ENCODE data around the gene LRP5. TPM values are rescaled to one million over a fixed set of nuclear protein-coding genes. Genes with fewer than 3 reads are reported as not detected.
A peak's percentile ranks its signal among the peaks of the same experiment; 100 is the strongest.

The LRP5 gene
- total RNA-seq, 1 experiment from 2014 or later, result 129 TPM

- Histone ChIP-seq H3K9me2 (ENCODE audit: insufficient read depth) (no peaks in the 10 kb centered on the region), H3K36me3 (ENCODE audit: low read depth) (no peaks in the 10 kb centered on the region), H4K20me1 (ENCODE audit: insufficient read depth) (no peaks in the 10 kb centered on the region), H3K9me3 (ENCODE audit: insufficient read depth, low read depth) (peaks cover 5% of the 10 kb centered on the region), H3F3A (ENCODE audit: insufficient read depth, low read depth) (peaks cover 19% of the 10 kb centered on the region), H2AFZ (no peak overlapping the region), H3K4me2 (0 out of 2 replicates have a peak overlapping the region, but pooled peaks have one; percentile 22), H3K4me3 (no peak overlapping the region), H3K27ac (peak overlapping the region; percentile 40), H3K4me1 (replicated peaks; ENCODE audit: insufficient read depth) (peaks cover 19% of the 10 kb centered on the region), H3K79me2 (ENCODE audit: low read depth) (no peaks in the 10 kb centered on the region), H3K27me3 (ENCODE audit: insufficient read depth, low read depth) (no peaks in the 10 kb centered on the region)
- intact Hi-C loops (cut with micrococcal nuclease; ENCODE audit: unreplicated experiment), result loop anchor here (2.0 to 5.0 kb wide), 2 partner anchors 39 to 78 kb away; no protein-coding TSS in a partner anchor
- CTCF ChIA-PET, result interaction anchor here (0.6 kb wide), 1 partner anchor 39 kb away, joined by 3 read pairs; no protein-coding TSS in a partner anchor
- TF ChIP-seq EZH2 (IDR thresholded peaks at IDR 0.05; ENCODE audit: low read depth) (no peak), CTCF (conservative IDR thresholded peaks at IDR 0.05) (no peak)
- BruUV-seq (replicated peaks), result no TSS peak
- POLR2A ChIA-PET (ENCODE audit: unreplicated experiment), result interaction anchor here (0.6 to 0.7 kb wide), 2 partner anchors 29 to 238 kb away, joined by 5 read pairs; no protein-coding TSS in a partner anchor
- DNase-seq, result no peak
These were observed 9.3 kb upstream of the LRP5 start for GRCh38 chr11:68303083-68303482.

GRCh38 chr11:68303982-68304780 is 8.2 kb upstream of the LRP5 start:
- intact Hi-C loops (cut with micrococcal nuclease; ENCODE audit: unreplicated experiment), result loop anchor here (2.0 to 5.0 kb wide), 2 partner anchors 38 to 77 kb away; no protein-coding TSS in a partner anchor
- CTCF ChIA-PET, result interaction anchor here (0.6 kb wide), 1 partner anchor 261 kb away, joined by 3 read pairs; no protein-coding TSS in a partner anchor

GRCh38 chr11:68306636-68307035 is 5.8 kb upstream of the LRP5 start:
- CTCF ChIA-PET, result no interaction called here

More at GRCh38 chr11:68303982-68304780, 8.2 kb upstream of the LRP5 start:
- POLR2A ChIA-PET (ENCODE audit: unreplicated experiment), result interaction anchor here (0.7 kb wide), 1 partner anchor 28 kb away, joined by 5 read pairs; no protein-coding TSS in a partner anchor
- H3K27ac ChIP-seq, result no peak overlapping the region
- H3K4me3 ChIP-seq, result no peak overlapping the region
- no peaks in the 10 kb centered on the region for H3K27me3 ChIP-seq (ENCODE audit: insufficient read depth, low read depth)
- H3K79me2 ChIP-seq (ENCODE audit: low read depth), result no peaks in the 10 kb centered on the region
- peaks cover 5% of the 10 kb centered on the region for H3K9me3 ChIP-seq (ENCODE audit: insufficient read depth, low read depth)
- H2AFZ ChIP-seq, result no peak overlapping the region
- H4K20me1 ChIP-seq (ENCODE audit: insufficient read depth), result no peaks in the 10 kb centered on the region
- H3K36me3 ChIP-seq (ENCODE audit: low read depth), result no peaks in the 10 kb centered on the region
- BruUV-seq (replicated peaks), result no TSS peak
- H3K9me2 ChIP-seq (ENCODE audit: insufficient read depth), result no peaks in the 10 kb centered on the region
- DNase-seq, result no peak
- peaks cover 19% of the 10 kb centered on the region for H3F3A ChIP-seq (ENCODE audit: insufficient read depth, low read depth)
- peaks cover 18% of the 10 kb centered on the region for H3K4me1 ChIP-seq (replicated peaks; ENCODE audit: insufficient read depth)
- H3K4me2 ChIP-seq, result no peak overlapping the region
- TF ChIP-seq EZH2 (IDR thresholded peaks at IDR 0.05; ENCODE audit: low read depth) (no peak), CTCF (conservative IDR thresholded peaks at IDR 0.05) (no peak)

More at GRCh38 chr11:68306636-68307035, 5.8 kb upstream of the LRP5 start:
- Histone ChIP-seq H3F3A (ENCODE audit: insufficient read depth, low read depth) (peaks cover 40% of the 10 kb centered on the region), H3K27ac (no peak overlapping the region), H3K4me2 (no peak overlapping the region), H2AFZ (no peak overlapping the region), H3K4me1 (replicated peaks; ENCODE audit: insufficient read depth) (peaks cover 18% of the 10 kb centered on the region), H3K9me2 (ENCODE audit: insufficient read depth) (no peaks in the 10 kb centered on the region), H3K4me3 (no peak overlapping the region), H3K27me3 (ENCODE audit: insufficient read depth, low read depth) (no peaks in the 10 kb centered on the region), H4K20me1 (ENCODE audit: insufficient read depth) (no peaks in the 10 kb centered on the region), H3K79me2 (ENCODE audit: low read depth) (no peaks in the 10 kb centered on the region), H3K36me3 (ENCODE audit: low read depth) (no peaks in the 10 kb centered on the region), H3K9me3 (ENCODE audit: insufficient read depth, low read depth) (peaks cover 5% of the 10 kb centered on the region)
- BruUV-seq (replicated peaks), result no TSS peak
- POLR2A ChIA-PET (ENCODE audit: unreplicated experiment), result no interaction called here
- TF ChIP-seq EZH2 (IDR thresholded peaks at IDR 0.05; ENCODE audit: low read depth) (no peak), CTCF (conservative IDR thresholded peaks at IDR 0.05) (no peak)
- no peak for DNase-seq
- intact Hi-C loops (cut with micrococcal nuclease; ENCODE audit: unreplicated experiment), result no loop called here
